GM18511 (cell line): ENCODE results near the gene ARHGAP26.

Experiments used
- ATAC-seq: cut with Tn5 transposase; IDR thresholded peaks from one replicate; pipeline ENCODE4 v1.9.1; 2021; ENCODE audit warnings: mild to moderate bottlenecking, moderate library complexity; ENCODE audit not compliant: unreplicated experiment

Gene ARHGAP26

GRCh38 chr5:143026380-143026779, 256.2 kb downstream of the ARHGAP26 start:
- ATAC-seq: no peak

- no peak for ATAC-seq
These were observed 259.1 kb downstream of the ARHGAP26 start for GRCh38 chr5:143029293-143029692.

GRCh38 chr5:143030349-143030748, 260.2 kb downstream of the ARHGAP26 start:
- ATAC-seq: peak; percentile 59

- ATAC-seq: no peak
These were observed 261.8 kb downstream of the ARHGAP26 start for GRCh38 chr5:143031781-143032580.

- no peak for ATAC-seq
These were observed 262.3 kb downstream of the ARHGAP26 start for GRCh38 chr5:143032581-143032836.

GRCh38 chr5:143033535-143034250, 263.5 kb downstream of the ARHGAP26 start:
- ATAC-seq: no peak

- ATAC-seq: peak; percentile 45
These were observed 266.2 kb downstream of the ARHGAP26 start for GRCh38 chr5:143036146-143036927.

- no peak for ATAC-seq
These were observed 266.9 kb downstream of the ARHGAP26 start for GRCh38 chr5:143037071-143037470.

GRCh38 chr5:143037708-143038107, 267.5 kb downstream of the ARHGAP26 start:
- ATAC-seq: no peak

GRCh38 chr5:143040622-143041021, 270.4 kb downstream of the ARHGAP26 start:
- no peak for ATAC-seq

- ATAC-seq: no peak
These were observed 271.3 kb downstream of the ARHGAP26 start for GRCh38 chr5:143041461-143041860.

GRCh38 chr5:143041972-143042770, 272.0 kb downstream of the ARHGAP26 start:
- ATAC-seq: no peak

GRCh38 chr5:143044265-143044664, 274.1 kb downstream of the ARHGAP26 start:
- ATAC-seq: no peak

- ATAC-seq: no peak
These were observed 274.9 kb downstream of the ARHGAP26 start for GRCh38 chr5:143045062-143045461.

- ATAC-seq: no peak
These were observed 276.1 kb downstream of the ARHGAP26 start for GRCh38 chr5:143046314-143046713.

GRCh38 chr5:143047091-143047490, 276.9 kb downstream of the ARHGAP26 start:
- ATAC-seq: no peak

GRCh38 chr5:143050183-143050582, 280.0 kb downstream of the ARHGAP26 start:
- ATAC-seq: no peak

GRCh38 chr5:143051244-143052058, 281.3 kb downstream of the ARHGAP26 start:
- peak; percentile 34 for ATAC-seq

- peak; percentile 27 for ATAC-seq
These were observed 282.9 kb downstream of the ARHGAP26 start for GRCh38 chr5:143052967-143053682.
